Astrocyte (in vitro differentiated cells and primary cell): ENCODE data around the gene HIVEP2.

ENCODE experiments used
- EZH2 ChIP-seq: IDR thresholded peaks from 2 replicates; pipeline ENCODE4 v1.6.1; 2012; ENCODE audit warnings: mild to moderate bottlenecking, low read length, inconsistent platforms; ENCODE audit not compliant: insufficient read depth
- TF ChIP-seq, protein P1 (sequence below): IDR thresholded peaks from 2 replicates; pipeline ENCODE4 v1.5.1; 2011; ENCODE audit warnings: low read depth, mild to moderate bottlenecking, inconsistent platforms, low read length, moderate library complexity; ENCODE audit not compliant: insufficient read depth

DNA sequence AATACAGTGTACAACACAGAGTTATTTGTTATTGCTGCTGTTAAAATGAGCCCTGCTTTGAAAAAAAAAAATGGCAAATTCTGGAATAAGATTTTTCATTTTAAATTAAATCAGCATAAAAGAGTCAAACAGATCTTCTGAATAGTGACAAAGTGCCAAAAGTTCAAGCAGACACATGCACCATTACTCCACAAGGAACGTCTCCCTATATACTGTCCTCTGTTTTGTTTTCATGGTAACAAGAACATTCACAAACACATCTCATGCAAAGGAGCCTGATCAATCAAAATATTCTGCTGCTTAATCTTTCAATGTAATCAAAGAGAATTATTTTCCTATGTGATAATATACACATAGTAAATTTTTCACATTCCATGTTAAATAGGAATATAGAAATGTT is 2.7 kb downstream of the HIVEP2 start:
- TF ChIP-seq, protein P1, sequence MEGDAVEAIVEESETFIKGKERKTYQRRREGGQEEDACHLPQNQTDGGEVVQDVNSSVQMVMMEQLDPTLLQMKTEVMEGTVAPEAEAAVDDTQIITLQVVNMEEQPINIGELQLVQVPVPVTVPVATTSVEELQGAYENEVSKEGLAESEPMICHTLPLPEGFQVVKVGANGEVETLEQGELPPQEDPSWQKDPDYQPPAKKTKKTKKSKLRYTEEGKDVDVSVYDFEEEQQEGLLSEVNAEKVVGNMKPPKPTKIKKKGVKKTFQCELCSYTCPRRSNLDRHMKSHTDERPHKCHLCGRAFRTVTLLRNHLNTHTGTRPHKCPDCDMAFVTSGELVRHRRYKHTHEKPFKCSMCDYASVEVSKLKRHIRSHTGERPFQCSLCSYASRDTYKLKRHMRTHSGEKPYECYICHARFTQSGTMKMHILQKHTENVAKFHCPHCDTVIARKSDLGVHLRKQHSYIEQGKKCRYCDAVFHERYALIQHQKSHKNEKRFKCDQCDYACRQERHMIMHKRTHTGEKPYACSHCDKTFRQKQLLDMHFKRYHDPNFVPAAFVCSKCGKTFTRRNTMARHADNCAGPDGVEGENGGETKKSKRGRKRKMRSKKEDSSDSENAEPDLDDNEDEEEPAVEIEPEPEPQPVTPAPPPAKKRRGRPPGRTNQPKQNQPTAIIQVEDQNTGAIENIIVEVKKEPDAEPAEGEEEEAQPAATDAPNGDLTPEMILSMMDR: no peak
- TF ChIP-seq EZH2: no peak
